ENCODE measurements around the gene CYP2B6.
"Not testable (repeated sequence)": the region's sequence is repeated elsewhere in the genome, so short reads cannot be mapped to it uniquely, and the experiment has no call there.

The CYP2B6 gene

GRCh38 chr19:41031916-41032315, 40.8 kb downstream of the CYP2B6 start:
- no peak for DNase-seq (ENCODE audit: low spot score)

DNA sequence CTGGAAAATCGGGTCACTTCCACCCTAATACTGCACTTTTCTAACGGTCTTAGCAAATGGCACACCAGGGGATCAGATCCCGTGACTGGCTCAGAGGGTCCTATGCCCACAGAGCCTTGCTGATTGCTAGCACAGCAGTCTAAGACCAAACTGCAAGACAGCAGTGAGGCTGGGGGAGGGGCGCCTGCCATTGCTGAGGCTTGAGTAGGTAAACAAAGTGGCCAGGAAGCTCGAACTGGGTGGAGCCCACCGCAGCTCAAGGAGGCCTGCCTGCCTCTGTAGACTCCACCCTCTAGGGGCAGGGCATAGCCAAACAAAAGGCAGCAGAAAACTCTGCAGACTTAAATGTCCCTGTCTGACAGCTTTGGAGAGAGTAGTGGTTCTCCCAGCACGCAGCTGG, 42.2 kb downstream of the CYP2B6 start:
- not testable (repeated sequence) for DNase-seq (ENCODE audit: low spot score)

DNA sequence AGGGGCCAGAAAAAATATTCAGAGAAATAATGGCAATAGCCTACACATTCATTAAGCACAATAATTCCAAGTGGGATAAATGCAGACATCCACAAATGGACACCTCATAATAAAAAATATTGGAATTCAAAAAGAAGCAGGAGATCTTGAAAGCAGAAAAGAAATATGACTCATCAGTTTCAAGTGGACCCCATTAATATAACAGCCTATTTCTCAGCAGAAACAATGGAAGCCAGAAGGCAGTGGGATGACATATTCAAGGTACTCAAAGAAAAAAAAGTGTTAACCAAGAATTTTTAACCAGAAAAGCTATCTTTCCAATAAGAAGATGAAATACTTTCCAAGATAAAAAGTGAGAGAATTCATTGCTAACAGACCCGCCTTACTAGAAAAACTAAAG, 48.7 kb downstream of the CYP2B6 start:
- no peak for DNase-seq (ENCODE audit: low spot score)

DNA sequence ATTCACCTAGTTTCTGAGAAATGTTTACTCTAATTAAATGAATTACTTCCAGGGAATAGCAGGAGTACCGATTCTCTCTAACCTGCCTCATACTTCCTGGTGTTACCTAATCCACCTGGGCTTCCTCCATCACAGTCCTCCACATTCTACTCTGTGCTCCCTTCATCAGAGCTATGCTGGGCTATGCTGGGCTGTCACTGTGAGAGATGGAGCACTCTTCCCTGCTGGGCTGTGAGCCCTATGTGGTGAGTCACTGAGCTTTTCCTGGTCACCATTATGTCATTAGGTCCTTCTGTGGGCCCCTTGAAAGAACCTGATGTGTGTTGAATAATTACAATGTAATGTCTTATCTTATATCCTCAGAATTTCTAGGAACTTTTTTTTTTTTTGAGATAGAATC, 54.0 kb downstream of the CYP2B6 start:
- not testable (repeated sequence) for DNase-seq (ENCODE audit: low spot score)

DNA sequence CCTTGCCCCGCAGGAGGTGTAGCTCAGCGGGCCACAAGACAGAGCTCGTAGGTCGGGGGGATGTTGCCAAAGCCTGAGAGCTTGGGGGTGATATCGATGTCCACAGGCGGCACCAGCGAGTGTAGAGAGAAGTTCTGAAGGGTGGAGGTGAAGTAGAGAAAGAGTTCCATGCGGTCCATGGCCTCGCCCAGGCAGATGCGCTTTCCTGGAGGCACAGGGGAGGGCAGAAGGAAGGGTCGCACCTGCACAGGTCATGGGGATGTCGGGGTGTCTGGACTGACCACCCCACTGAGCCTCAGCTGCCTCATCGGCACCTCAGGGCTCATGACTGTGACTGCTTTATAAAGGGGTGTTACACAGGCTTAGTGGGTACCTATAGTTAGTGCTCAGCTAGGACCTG, 59.3 kb downstream of the CYP2B6 start:
- no peak for DNase-seq (ENCODE audit: low spot score)

- not testable (repeated sequence) for DNase-seq (ENCODE audit: low spot score)
Measured at GRCh38 chr19:41052162-41052561, 61.1 kb downstream of the CYP2B6 start.

DNA sequence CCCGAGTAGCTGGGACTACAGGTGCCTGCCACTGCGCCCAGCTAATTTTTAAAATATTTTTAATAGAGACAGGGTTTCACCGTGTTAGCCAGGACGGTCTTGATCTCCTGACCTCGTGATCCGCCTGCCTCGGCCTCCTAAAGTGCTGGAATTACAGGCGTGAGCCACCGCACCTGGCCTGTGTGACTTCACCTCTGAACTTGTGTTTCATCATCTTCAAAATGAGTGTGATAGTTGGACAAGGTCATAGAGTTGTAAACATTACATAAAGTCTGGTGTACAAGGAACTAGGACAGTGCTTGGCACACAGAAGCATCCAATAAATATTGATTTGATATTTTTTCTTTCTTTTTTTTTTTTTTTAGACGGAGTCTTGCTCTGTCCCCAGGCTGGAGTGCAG, 62.2 kb downstream of the CYP2B6 start:
- DNase-seq (ENCODE audit: low spot score) = not testable (repeated sequence)

DNA sequence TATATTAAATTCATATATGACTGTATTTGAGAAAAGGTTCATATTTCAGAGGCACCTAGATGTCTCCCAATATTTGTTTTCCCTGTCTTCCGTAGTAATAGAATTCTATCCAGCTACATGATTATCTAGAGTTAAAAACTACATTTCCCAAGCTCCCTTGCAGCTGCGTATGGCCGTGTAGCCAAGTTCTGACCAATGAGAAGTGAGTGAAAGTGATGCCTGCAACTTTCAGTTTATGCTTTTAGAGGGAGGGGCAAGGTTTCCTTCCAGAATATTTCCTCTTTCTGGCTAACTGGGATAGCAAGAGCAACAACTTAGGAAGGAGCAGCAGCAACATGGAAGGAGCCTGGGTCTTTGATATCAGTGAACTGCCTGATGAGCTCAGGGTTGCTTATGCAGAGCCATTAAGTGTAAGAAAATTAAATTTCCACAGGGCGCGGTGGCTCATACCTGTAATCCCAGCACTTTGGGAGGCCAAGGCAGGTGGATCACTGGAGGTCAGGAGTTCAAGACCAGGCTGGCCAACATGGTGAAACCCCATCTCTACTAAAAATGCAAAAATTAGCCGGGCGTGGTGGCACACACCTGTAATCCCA, 74.0 kb downstream of the CYP2B6 start:
- peak; percentile 20 for DNase-seq (ENCODE audit: low spot score)
